ENCODE data around the gene PLA2G4A.
"Not testable (repeated sequence)": the region's sequence is repeated elsewhere in the genome, so short reads cannot be mapped to it uniquely, and the experiment has no call there.

The PLA2G4A gene

DNA sequence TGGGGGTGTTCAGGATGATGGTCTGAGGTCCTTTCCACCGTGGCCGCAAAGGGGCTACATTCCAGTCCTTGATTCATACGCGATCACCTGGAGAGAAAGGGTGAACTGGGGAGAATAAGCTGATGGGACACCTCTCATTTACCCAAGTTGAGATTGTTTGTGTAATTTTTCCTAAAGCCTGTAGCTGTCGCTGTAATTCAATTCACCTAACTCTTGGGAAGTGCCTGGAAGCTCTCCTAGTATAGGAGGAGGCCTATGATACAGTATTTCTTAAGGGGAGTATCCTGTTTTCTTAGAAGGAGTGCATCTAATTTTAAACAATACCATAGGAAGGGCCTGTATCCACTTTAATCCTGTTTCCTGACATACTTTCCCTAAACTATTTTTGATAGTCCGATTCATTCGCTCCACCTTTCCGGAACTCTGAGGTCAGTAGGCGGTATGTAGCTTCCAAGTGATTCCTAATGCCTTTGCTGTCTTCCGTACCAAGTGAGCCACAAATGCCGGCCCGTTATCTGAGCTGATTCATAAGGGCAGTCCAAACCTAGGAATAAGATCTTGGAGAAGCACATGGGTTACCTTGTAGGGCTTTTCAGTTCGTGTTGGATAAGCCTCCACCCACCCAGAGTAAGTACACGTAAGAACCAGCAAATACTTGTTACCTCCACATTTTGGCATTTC lies 88.5 kb downstream of the PLA2G4A start:
- not testable (repeated sequence) for H3K4me3 ChIP-seq (replicated peaks; ENCODE audit: insufficient read depth, low read length); H3K27ac ChIP-seq (replicated peaks); H3K27me3 ChIP-seq (ENCODE audit: insufficient read depth, poor library complexity, severe bottlenecking); DNase-seq (ENCODE audit: low read depth in 1 of 2, low spot score in 1 of 2)

DNA sequence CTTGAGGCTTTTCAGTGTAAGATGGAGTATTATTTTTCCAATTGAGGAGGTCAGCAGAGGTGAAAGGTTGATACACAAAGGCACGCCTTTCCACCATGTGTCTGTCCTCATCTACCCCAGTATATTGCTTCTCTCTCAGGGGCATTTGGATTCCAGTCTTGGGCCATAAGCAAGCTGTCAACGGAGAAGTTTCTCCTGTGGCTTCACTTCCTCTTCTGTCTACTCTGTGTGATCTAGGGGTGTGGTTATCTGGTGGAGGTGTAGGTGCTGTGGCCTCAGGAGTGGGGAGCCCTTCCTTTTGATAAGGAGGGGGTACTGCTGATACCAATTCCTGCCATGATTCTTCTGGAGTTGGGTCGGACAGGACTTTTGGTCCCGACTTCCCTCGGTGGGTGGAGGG lies 92.6 kb downstream of the PLA2G4A start:
- not testable (repeated sequence) for H3K27me3 ChIP-seq (ENCODE audit: insufficient read depth, poor library complexity, severe bottlenecking)
- DNase-seq (ENCODE audit: low read depth in 1 of 2, low spot score in 1 of 2): peak; percentile 10 to 70

GRCh38 chr1:186922814-186923213 lies 94.1 kb downstream of the PLA2G4A start:
- H3K27me3 ChIP-seq (ENCODE audit: insufficient read depth, poor library complexity, severe bottlenecking): not testable (repeated sequence)

More for the DNA sequence above, 92.6 kb downstream of the PLA2G4A start:
- H3K27ac ChIP-seq (replicated peaks); H3K4me3 ChIP-seq (replicated peaks; ENCODE audit: insufficient read depth, low read length): not testable (repeated sequence)
- peak; percentile 93 for TF ChIP-seq SPI1 (IDR thresholded peaks at IDR 0.05; ENCODE audit: borderline replicate concordance, low read depth)

DNA sequence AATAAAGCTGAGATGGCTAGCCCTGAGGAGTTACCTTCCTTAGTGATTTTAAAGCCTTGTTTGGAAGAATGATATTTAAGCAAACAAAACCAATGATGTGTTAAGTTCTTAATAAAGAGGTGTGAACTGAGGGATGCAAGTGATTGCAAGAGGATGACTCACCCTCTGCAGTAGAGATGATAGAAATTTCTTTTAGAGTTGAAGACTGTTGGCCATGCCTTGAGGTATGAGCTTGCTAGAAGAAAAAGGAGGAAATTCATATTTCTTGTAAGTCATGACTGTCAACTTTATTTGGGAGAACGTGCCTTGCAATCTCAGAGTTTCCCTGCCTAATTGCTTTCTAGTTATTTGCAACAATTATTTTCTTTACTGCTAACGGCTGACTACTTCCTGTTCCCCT lies 94.7 kb downstream of the PLA2G4A start:
- TF ChIP-seq GABPA (IDR thresholded peaks at IDR 0.05; ENCODE audit: low read depth) (no peak), SPI1 (IDR thresholded peaks at IDR 0.05; ENCODE audit: borderline replicate concordance, low read depth) (no peak), POLR2AphosphoS5 (IDR thresholded peaks at IDR 0.05; ENCODE audit: low read depth) (no peak), REST (IDR thresholded peaks at IDR 0.05; ENCODE audit: insufficient replicate concordance, low read depth) (no peak)
- TF ChIP-seq, protein P1, sequence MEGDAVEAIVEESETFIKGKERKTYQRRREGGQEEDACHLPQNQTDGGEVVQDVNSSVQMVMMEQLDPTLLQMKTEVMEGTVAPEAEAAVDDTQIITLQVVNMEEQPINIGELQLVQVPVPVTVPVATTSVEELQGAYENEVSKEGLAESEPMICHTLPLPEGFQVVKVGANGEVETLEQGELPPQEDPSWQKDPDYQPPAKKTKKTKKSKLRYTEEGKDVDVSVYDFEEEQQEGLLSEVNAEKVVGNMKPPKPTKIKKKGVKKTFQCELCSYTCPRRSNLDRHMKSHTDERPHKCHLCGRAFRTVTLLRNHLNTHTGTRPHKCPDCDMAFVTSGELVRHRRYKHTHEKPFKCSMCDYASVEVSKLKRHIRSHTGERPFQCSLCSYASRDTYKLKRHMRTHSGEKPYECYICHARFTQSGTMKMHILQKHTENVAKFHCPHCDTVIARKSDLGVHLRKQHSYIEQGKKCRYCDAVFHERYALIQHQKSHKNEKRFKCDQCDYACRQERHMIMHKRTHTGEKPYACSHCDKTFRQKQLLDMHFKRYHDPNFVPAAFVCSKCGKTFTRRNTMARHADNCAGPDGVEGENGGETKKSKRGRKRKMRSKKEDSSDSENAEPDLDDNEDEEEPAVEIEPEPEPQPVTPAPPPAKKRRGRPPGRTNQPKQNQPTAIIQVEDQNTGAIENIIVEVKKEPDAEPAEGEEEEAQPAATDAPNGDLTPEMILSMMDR (IDR thresholded peaks at IDR 0.05; ENCODE audit: insufficient read depth, low read length): no peak
- Histone ChIP-seq H3K4me3 (replicated peaks; ENCODE audit: insufficient read depth, low read length) (no peak overlapping the region), H3K27me3 (ENCODE audit: insufficient read depth, poor library complexity, severe bottlenecking) (no peaks in the 10 kb centered on the region), H3K27ac (replicated peaks) (no peak overlapping the region)
- DNase-seq (ENCODE audit: low read depth in 1 of 2, low spot score in 1 of 2): peak in 1 of 2 experiments; percentile 8

More at GRCh38 chr1:186922814-186923213, 94.1 kb downstream of the PLA2G4A start:
- not testable (repeated sequence) for DNase-seq (ENCODE audit: low read depth in 1 of 2, low spot score in 1 of 2); H3K4me3 ChIP-seq (replicated peaks; ENCODE audit: insufficient read depth, low read length); H3K27ac ChIP-seq (replicated peaks)

DNA sequence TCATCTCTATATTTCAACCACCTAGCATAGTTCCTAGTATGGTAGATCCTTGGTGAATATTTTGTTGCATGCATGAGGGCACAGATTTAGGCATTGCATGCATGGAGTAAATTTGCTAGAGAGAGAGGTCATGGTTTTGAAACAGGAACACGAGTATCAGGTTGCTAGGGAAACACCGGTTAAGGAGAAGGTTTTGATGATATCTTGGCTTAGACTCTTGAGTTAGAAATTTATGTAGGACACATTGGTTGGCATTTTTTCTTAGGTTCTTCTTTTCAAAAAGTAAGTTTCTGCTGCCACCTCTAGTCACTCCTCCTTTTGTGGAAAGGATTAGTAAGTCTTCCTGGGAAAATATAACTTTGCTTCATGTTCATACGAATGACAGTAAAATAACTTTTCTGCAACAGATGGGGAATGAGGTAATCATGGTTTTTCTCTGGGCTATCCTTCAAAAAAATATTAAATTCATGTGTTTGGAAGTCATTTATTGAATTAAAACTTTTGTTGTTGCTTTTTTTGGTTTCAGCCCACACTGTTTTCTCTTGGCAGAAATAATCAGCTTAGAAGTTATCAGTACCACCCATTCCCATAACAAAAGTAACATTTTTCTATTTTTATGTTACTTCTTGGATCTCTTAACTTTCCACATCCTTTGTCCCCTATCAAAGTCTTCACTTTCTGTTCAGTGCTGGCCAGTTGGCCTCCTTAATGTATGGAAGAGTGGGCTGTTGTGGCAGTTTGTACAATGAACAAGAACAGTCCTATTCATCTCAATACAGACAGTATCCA lies 97.3 kb downstream of the PLA2G4A start:
- TF ChIP-seq REST (IDR thresholded peaks at IDR 0.05; ENCODE audit: insufficient replicate concordance, low read depth) (no peak), SPI1 (IDR thresholded peaks at IDR 0.05; ENCODE audit: borderline replicate concordance, low read depth) (no peak), GABPA (IDR thresholded peaks at IDR 0.05; ENCODE audit: low read depth) (no peak), POLR2AphosphoS5 (IDR thresholded peaks at IDR 0.05; ENCODE audit: low read depth) (no peak)
- TF ChIP-seq, protein P1 (IDR thresholded peaks at IDR 0.05; ENCODE audit: insufficient read depth, low read length): no peak
- Histone ChIP-seq H3K27me3 (ENCODE audit: insufficient read depth, poor library complexity, severe bottlenecking) (no peaks in the 10 kb centered on the region), H3K27ac (replicated peaks) (no peak overlapping the region), H3K4me3 (replicated peaks; ENCODE audit: insufficient read depth, low read length) (no peak overlapping the region)
- no peak for DNase-seq (ENCODE audit: low read depth in 1 of 2, low spot score in 1 of 2)
